ENCODE results near the gene CELF4. TPM values are rescaled to one million over a fixed set of nuclear protein-coding genes. Genes with fewer than 3 reads are reported as not detected.

The CELF4 gene
- polyA plus RNA-seq, 1 donor (not counting 4 experiments of a cell fraction or from before 2014, with no cell fraction given) = not detected

GRCh38 chr18:37396971-37397720 is 168.5 kb downstream of the CELF4 start:
- no peak for TF ChIP-seq EZH2 (IDR thresholded peaks at IDR 0.05; ENCODE audit: low read length)
- TF ChIP-seq CTCF (optimal IDR thresholded peaks at IDR 0.05 in 1 of 3, IDR thresholded peaks at IDR 0.05 in 1 of 3, conservative IDR thresholded peaks at IDR 0.05 in 1 of 3; ENCODE audit: extremely low read depth in 1 of 3, insufficient read depth in 2 of 3, low read length in 3 of 3) = no peak

GRCh38 chr18:37395631-37396030 is 170.0 kb downstream of the CELF4 start:
- Histone ChIP-seq H3K27me3 (ENCODE audit: control insufficient read depth, extremely low read depth, insufficient read depth, low read length) (peaks cover 26% of the 10 kb centered on the region), H3K4me3 (ENCODE audit: control insufficient read depth in 2 of 3, extremely low read depth in 1 of 3, insufficient read depth in 2 of 3, low read depth in 1 of 3, low read length in 3 of 3) (no peak overlapping the region), H3K79me2 (ENCODE audit: control insufficient read depth, insufficient read depth, low read length) (no peaks in the 10 kb centered on the region), H3K9me1 (ENCODE audit: control insufficient read depth, extremely low read depth, insufficient read depth, low read length) (no peaks in the 10 kb centered on the region), H3K9ac (ENCODE audit: control insufficient read depth, extremely low read depth, insufficient read depth, low read length) (no peak overlapping the region), H3K36me3 (ENCODE audit: control insufficient read depth in 2 of 2, extremely low read depth in 1 of 2, insufficient read depth in 2 of 2, low read length in 2 of 2) (no peaks in the 10 kb centered on the region), H3K4me1 (ENCODE audit: control insufficient read depth, extremely low read depth, insufficient read depth, low read length) (no peaks in the 10 kb centered on the region), H2AFZ (ENCODE audit: control insufficient read depth, low read length) (no peak overlapping the region), H3K27ac (ENCODE audit: control insufficient read depth, insufficient read depth, low read length) (no peak overlapping the region), H3K4me2 (ENCODE audit: control insufficient read depth, extremely low read depth, insufficient read depth, low read depth, low read length) (no peak overlapping the region), H4K20me1 (ENCODE audit: control insufficient read depth, extremely low read depth, insufficient read depth, low read length) (no peaks in the 10 kb centered on the region), H3K9me3 (ENCODE audit: control insufficient read depth, low read depth, low read length) (no peaks in the 10 kb centered on the region)
- dilution Hi-C loops (cut with MboI; ENCODE audit: extremely low pct_ligation_motif_present, low sequenced_read_pairs) = no loop called here
- FAIRE-seq (no peak), DNase-seq (ENCODE audit: low read depth, low spot score) (no peak)
- TF ChIP-seq EZH2 (IDR thresholded peaks at IDR 0.05; ENCODE audit: low read length) = no peak
- TF ChIP-seq CTCF (optimal IDR thresholded peaks at IDR 0.05 in 1 of 3, IDR thresholded peaks at IDR 0.05 in 1 of 3, conservative IDR thresholded peaks at IDR 0.05 in 1 of 3; ENCODE audit: extremely low read depth in 1 of 3, insufficient read depth in 2 of 3, low read length in 3 of 3) = no peak

More at GRCh38 chr18:37396971-37397720, 168.5 kb downstream of the CELF4 start:
- Histone ChIP-seq H3K27me3 (ENCODE audit: control insufficient read depth, extremely low read depth, insufficient read depth, low read length) (peaks cover 25% of the 10 kb centered on the region), H4K20me1 (ENCODE audit: control insufficient read depth, extremely low read depth, insufficient read depth, low read length) (no peaks in the 10 kb centered on the region), H3K9me1 (ENCODE audit: control insufficient read depth, extremely low read depth, insufficient read depth, low read length) (no peaks in the 10 kb centered on the region), H3K79me2 (ENCODE audit: control insufficient read depth, insufficient read depth, low read length) (no peaks in the 10 kb centered on the region), H3K4me3 (ENCODE audit: control insufficient read depth in 2 of 3, extremely low read depth in 1 of 3, insufficient read depth in 2 of 3, low read depth in 1 of 3, low read length in 3 of 3) (no peak overlapping the region), H3K9me3 (ENCODE audit: control insufficient read depth, low read depth, low read length) (no peaks in the 10 kb centered on the region), H3K27ac (ENCODE audit: control insufficient read depth, insufficient read depth, low read length) (no peak overlapping the region), H3K4me2 (ENCODE audit: control insufficient read depth, extremely low read depth, insufficient read depth, low read depth, low read length) (no peak overlapping the region), H3K4me1 (ENCODE audit: control insufficient read depth, extremely low read depth, insufficient read depth, low read length) (no peaks in the 10 kb centered on the region), H2AFZ (ENCODE audit: control insufficient read depth, low read length) (no peak overlapping the region), H3K36me3 (ENCODE audit: control insufficient read depth in 2 of 2, extremely low read depth in 1 of 2, insufficient read depth in 2 of 2, low read length in 2 of 2) (no peaks in the 10 kb centered on the region), H3K9ac (ENCODE audit: control insufficient read depth, extremely low read depth, insufficient read depth, low read length) (no peak overlapping the region)
- no peak for DNase-seq (ENCODE audit: low read depth, low spot score)
- FAIRE-seq = no peak
- dilution Hi-C loops (cut with MboI; ENCODE audit: extremely low pct_ligation_motif_present, low sequenced_read_pairs) = no loop called here

Data from keratinocyte (primary cell).